PC-3 (cell line): ENCODE measurements around the gene FKBP15. TPM values are rescaled to one million over a fixed set of nuclear protein-coding genes. Genes with fewer than 3 reads are reported as not detected.
A peak's percentile ranks its signal among the peaks of the same experiment; 100 is the strongest.

Experiments used
- ATAC-seq: fragments of 200-7000 bp; cut with Tn5 transposase; 2 replicates; pipeline ENCODE4 v1.9.1; 2020; ENCODE audit warnings: mild to moderate bottlenecking, moderate library complexity
- BruUV-seq: library from RNA; stranded (reverse); fragments of 400-500 nt; replicated peaks from 2 replicates; lab custom pipeline; 2021; lab: Mats Ljungman, UMichigan
- CTCF ChIA-PET: fragments of 300-600 bp; sonication (Branson Sonifier 250); formaldehyde crosslinking; loops from one replicate; lab custom pipeline; 2022; ENCODE audit warnings: antibody characterized with exemption; lab: Charles Lee
- POLR2A ChIA-PET: fragments of 300-600 bp; sonication (Branson Sonifier 250); formaldehyde crosslinking; loops from one replicate; lab custom pipeline; 2022; ENCODE audit warnings: antibody characterized with exemption; ENCODE audit not compliant: unreplicated experiment; lab: Charles Lee
- DNase-seq: peaks from one replicate; pipeline ENCODE4 v3.0.0-alpha.2; 2015
- H2AFZ ChIP-seq: fragments of 300-600 bp; sonication (generic); 2 replicates; pipeline ENCODE4 v1.6.0; 2016; ENCODE audit warnings: antibody characterized with exemption, low read length
- H3F3A ChIP-seq: fragments of 300-600 bp; sonication (generic); one replicate; pipeline ENCODE4 v1.6.0; 2017; ENCODE audit warnings: antibody characterized with exemption, low read length, control low read depth, mild to moderate bottlenecking; ENCODE audit not compliant: unreplicated experiment
- H3K27ac ChIP-seq: fragments of 300-600 bp; sonication (generic); 2 replicates; pipeline ENCODE4 v1.5.1; 2016; ENCODE audit warnings: mild to moderate bottlenecking, low read length
- H3K27me3 ChIP-seq: fragments of 300-600 bp; sonication (generic); 2 replicates; pipeline ENCODE4 v1.6.1; 2016; ENCODE audit warnings: low read length, mixed read lengths
- H3K36me3 ChIP-seq: fragments of 300-600 bp; sonication (generic); 2 replicates; pipeline ENCODE4 v1.6.1; 2016; ENCODE audit warnings: low read depth, mixed run types, low read length, mixed read lengths
- H3K4me1 ChIP-seq: fragments of 300-600 bp; sonication (generic); 2 replicates; pipeline ENCODE4 v1.5.1; 2016; ENCODE audit warnings: low read length; ENCODE audit not compliant: insufficient read depth
- H3K4me2 ChIP-seq: fragments of 300-600 bp; sonication (generic); 2 replicates; pipeline ENCODE4 v1.6.0; 2016; ENCODE audit warnings: low read length
- H3K4me3 ChIP-seq: fragments of 300-600 bp; sonication (generic); 2 replicates; pipeline ENCODE4 v1.5.1; 2016; ENCODE audit warnings: mild to moderate bottlenecking, low read length, mixed read lengths
- H3K79me2 ChIP-seq: fragments of 300-600 bp; sonication (generic); 2 replicates; pipeline ENCODE4 v1.6.1; 2017; ENCODE audit warnings: low read length, mixed read lengths
- H3K9ac ChIP-seq: fragments of 300-600 bp; sonication (generic); 2 replicates; pipeline ENCODE4 v1.6.0; 2016; ENCODE audit warnings: mild to moderate bottlenecking, low read length
- H3K9me2 ChIP-seq: fragments of 300-600 bp; sonication (generic); replicated peaks from 2 replicates; pipeline ENCODE4 v1.6.1; 2016; ENCODE audit warnings: mixed run types, low read length, mixed read lengths
- H3K9me3 ChIP-seq: fragments of 300-600 bp; sonication (generic); 2 replicates; pipeline ENCODE4 v1.6.1; 2016; ENCODE audit warnings: low read length, mixed read lengths
- H4K20me1 ChIP-seq: fragments of 300-600 bp; sonication (generic); 2 replicates; pipeline ENCODE4 v1.6.1; 2016; ENCODE audit warnings: low read length, mixed read lengths
- CTCF ChIP-seq: fragments of 300-600 bp; sonication (generic); conservative IDR thresholded peaks from 2 replicates; pipeline ENCODE4 v1.5.1; 2017; ENCODE audit warnings: antibody characterized with exemption, low read depth, mild to moderate bottlenecking, low read length
- EZH2 ChIP-seq: fragments of 300-600 bp; sonication (generic); IDR thresholded peaks from one replicate; pipeline ENCODE4 v1.6.1; 2017; ENCODE audit warnings: antibody characterized with exemption, mild to moderate bottlenecking, low read length; ENCODE audit not compliant: unreplicated experiment
- EZH2phosphoT487 ChIP-seq: fragments of 300-600 bp; sonication (generic); IDR thresholded peaks from 2 replicates; pipeline ENCODE4 v1.6.1; 2018; ENCODE audit warnings: mild to moderate bottlenecking, antibody characterized with exemption, low read length, borderline replicate concordance
- intact Hi-C: fragments of 100-400 bp; cut with micrococcal nuclease; formaldehyde crosslinking; loops from 2 replicates; pipeline ENCODE4 v1.9.0; 2023
- total RNA-seq: library from RNA; depleted of rRNA; stranded (reverse); fragments of >200 nt; gene quantifications from 2 replicates; pipeline ENCODE4 v1.2.3, GENCODE V29; 2014

Gene FKBP15
- total RNA-seq, 1 experiment from 2014 or later: 15.0 TPM

- BruUV-seq: no TSS peak
- H3K9me2 ChIP-seq: no peaks in the 10 kb centered on the region
- no peak for ATAC-seq
- no peaks in the 10 kb centered on the region for H3K36me3 ChIP-seq
- no peak for DNase-seq
- no peak overlapping the region for H3K4me2 ChIP-seq
- no peak overlapping the region for H3K9ac ChIP-seq
- CTCF ChIA-PET: no interaction called here
- H2AFZ ChIP-seq: no peak overlapping the region
- no peak overlapping the region for H3K4me3 ChIP-seq
- H3K79me2 ChIP-seq: no peaks in the 10 kb centered on the region
- no peak overlapping the region for H3K27ac ChIP-seq
- no peaks in the 10 kb centered on the region for H3F3A ChIP-seq
- no peaks in the 10 kb centered on the region for H3K9me3 ChIP-seq
- intact Hi-C loops: no loop called here
- 0 out of 2 replicates have a peak, but pooled peaks cover 3% of the 10 kb centered on the region for H3K27me3 ChIP-seq
- TF ChIP-seq EZH2phosphoT487 (no peak), EZH2 (no peak), CTCF (no peak)
- H3K4me1 ChIP-seq: no peaks in the 10 kb centered on the region
- H4K20me1 ChIP-seq: no peaks in the 10 kb centered on the region
- POLR2A ChIA-PET: no interaction called here
These were observed 83.6 kb downstream of the FKBP15 start for GRCh38 chr9:113137196-113138168.

- POLR2A ChIA-PET: no interaction called here
- H3K9me2 ChIP-seq: no peaks in the 10 kb centered on the region
- no TSS peak for BruUV-seq
- H2AFZ ChIP-seq: no peak overlapping the region
- H3K9me3 ChIP-seq: no peaks in the 10 kb centered on the region
- H3K36me3 ChIP-seq: no peaks in the 10 kb centered on the region
- H3K9ac ChIP-seq: no peak overlapping the region
- DNase-seq (peak; percentile 30), ATAC-seq (no peak)
- no peaks in the 10 kb centered on the region for H3F3A ChIP-seq
- H3K4me2 ChIP-seq: no peak overlapping the region
- TF ChIP-seq EZH2phosphoT487: no peak
- no peak for TF ChIP-seq EZH2
- TF ChIP-seq CTCF: no peak
- H3K27ac ChIP-seq: no peak overlapping the region
- H4K20me1 ChIP-seq: no peaks in the 10 kb centered on the region
- peaks cover 25% of the 10 kb centered on the region for H3K27me3 ChIP-seq
- intact Hi-C loops: no loop called here
- no peaks in the 10 kb centered on the region for H3K79me2 ChIP-seq
- CTCF ChIA-PET: no interaction called here
- H3K4me1 ChIP-seq: no peaks in the 10 kb centered on the region
- H3K4me3 ChIP-seq: no peak overlapping the region
These were observed 89.4 kb downstream of the FKBP15 start for GRCh38 chr9:113131689-113132151.

DNA sequence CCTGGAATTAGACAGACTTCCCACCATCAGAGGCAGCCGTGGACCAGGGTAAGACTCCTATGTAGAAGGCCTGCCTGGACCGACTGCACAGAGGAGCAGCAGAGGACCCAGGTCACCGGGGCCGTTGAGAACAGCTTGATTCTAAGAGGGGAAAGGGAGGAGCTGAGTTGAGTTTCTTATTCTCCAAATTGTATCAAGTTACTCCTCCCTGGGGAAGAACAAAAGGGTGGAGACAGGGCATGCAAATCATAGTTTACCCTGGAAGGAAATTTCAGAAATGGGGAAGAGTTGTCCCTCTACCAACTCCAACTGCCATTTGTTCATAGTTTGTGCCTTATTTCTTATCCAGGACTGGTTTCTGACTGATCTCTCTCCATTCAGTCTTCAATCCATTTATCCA, 91.2 kb downstream of the FKBP15 start:
- no peak overlapping the region for H3K27ac ChIP-seq
- H3K9me2 ChIP-seq: no peaks in the 10 kb centered on the region
- intact Hi-C loops: no loop called here
- no peak overlapping the region for H3K4me3 ChIP-seq
- no peak overlapping the region for H3K4me2 ChIP-seq
- no peak for DNase-seq
- no peaks in the 10 kb centered on the region for H4K20me1 ChIP-seq
- ChIA-PET POLR2A (no interaction called here), CTCF (no interaction called here)
- no peaks in the 10 kb centered on the region for H3F3A ChIP-seq
- TF ChIP-seq CTCF (no peak), EZH2 (no peak), EZH2phosphoT487 (no peak)
- BruUV-seq: no TSS peak
- H2AFZ ChIP-seq: no peak overlapping the region
- H3K9me3 ChIP-seq: no peaks in the 10 kb centered on the region
- H3K4me1 ChIP-seq: no peaks in the 10 kb centered on the region
- no peaks in the 10 kb centered on the region for H3K36me3 ChIP-seq
- H3K79me2 ChIP-seq: no peaks in the 10 kb centered on the region
- ATAC-seq: no peak
- H3K9ac ChIP-seq: no peak overlapping the region
- H3K27me3 ChIP-seq: peaks cover 27% of the 10 kb centered on the region
